ENCODE data around the gene FITM1.

Gene FITM1

GRCh38 chr14:24156840-24157239 lies 26.4 kb downstream of the FITM1 start:
- H3K4me1 ChIP-seq (ENCODE audit: control insufficient read depth in 1 of 2, insufficient read depth in 2 of 2, low read length in 2 of 2): peaks cover 8% of the 10 kb centered on the region in 2 donors
- no peaks in the 10 kb centered on the region for H3K9me3 ChIP-seq (ENCODE audit: control insufficient read depth in 1 of 2, low read length in 2 of 2)
- peaks cover 52 to 66% of the 10 kb centered on the region in 2 donors for H3K36me3 ChIP-seq (ENCODE audit: control insufficient read depth in 1 of 2, insufficient read depth in 2 of 2, low read length in 2 of 2)
- no peak overlapping the region for H3K27ac ChIP-seq (ENCODE audit: low read length)
- H3K27me3 ChIP-seq (ENCODE audit: low read depth, low read length): no peaks in the 10 kb centered on the region
- H3K4me3 ChIP-seq (ENCODE audit: low read depth in 1 of 2, low read length in 2 of 2): no peak overlapping the region

- Histone ChIP-seq H3K36me3 (ENCODE audit: control insufficient read depth in 1 of 2, insufficient read depth in 2 of 2, low read length in 2 of 2) (peaks cover 49 to 62% of the 10 kb centered on the region in 2 donors), H3K4me3 (ENCODE audit: low read depth in 1 of 2, low read length in 2 of 2) (no peak overlapping the region), H3K9me3 (ENCODE audit: control insufficient read depth in 1 of 2, low read length in 2 of 2) (no peaks in the 10 kb centered on the region), H3K27ac (ENCODE audit: low read length) (no peak overlapping the region), H3K27me3 (ENCODE audit: low read depth, low read length) (no peaks in the 10 kb centered on the region), H3K4me1 (ENCODE audit: control insufficient read depth in 1 of 2, insufficient read depth in 2 of 2, low read length in 2 of 2) (peaks cover 13% of the 10 kb centered on the region in 2 donors)
These were observed 26.9 kb downstream of the FITM1 start for GRCh38 chr14:24157331-24157730.

- H3K9me3 ChIP-seq (ENCODE audit: control insufficient read depth in 1 of 2, low read length in 2 of 2): no peaks in the 10 kb centered on the region
- H3K4me1 ChIP-seq (ENCODE audit: control insufficient read depth in 1 of 2, insufficient read depth in 2 of 2, low read length in 2 of 2): peaks cover 22 to 24% of the 10 kb centered on the region in 2 donors
- peaks cover 63 to 69% of the 10 kb centered on the region in 2 donors for H3K36me3 ChIP-seq (ENCODE audit: control insufficient read depth in 1 of 2, insufficient read depth in 2 of 2, low read length in 2 of 2)
- H3K4me3 ChIP-seq (ENCODE audit: low read depth in 1 of 2, low read length in 2 of 2): no peak overlapping the region
- no peaks in the 10 kb centered on the region for H3K27me3 ChIP-seq (ENCODE audit: low read depth, low read length)
- H3K27ac ChIP-seq (ENCODE audit: low read length): peak overlapping the region; percentile 99
These were observed 29.5 kb downstream of the FITM1 start for GRCh38 chr14:24159777-24160498.

GRCh38 chr14:24160499-24160849 lies 30.0 kb downstream of the FITM1 start:
- Histone ChIP-seq H3K4me1 (ENCODE audit: control insufficient read depth in 1 of 2, insufficient read depth in 2 of 2, low read length in 2 of 2) (peaks cover 22 to 24% of the 10 kb centered on the region in 2 donors), H3K36me3 (ENCODE audit: control insufficient read depth in 1 of 2, insufficient read depth in 2 of 2, low read length in 2 of 2) (peaks cover 63 to 69% of the 10 kb centered on the region in 2 donors)

GRCh38 chr14:24160850-24161804 lies 30.7 kb downstream of the FITM1 start, which contains the start of gene IRF9:
IRF9 (plus strand) TSS chr14:24161265; CDS start chr14:24162145, 880 bp downstream.
- Histone ChIP-seq H3K27me3 (ENCODE audit: low read depth, low read length) (no peaks in the 10 kb centered on the region), H3K36me3 (ENCODE audit: control insufficient read depth in 1 of 2, insufficient read depth in 2 of 2, low read length in 2 of 2) (peaks cover 64 to 70% of the 10 kb centered on the region in 2 donors), H3K9me3 (ENCODE audit: control insufficient read depth in 1 of 2, low read length in 2 of 2) (no peaks in the 10 kb centered on the region), H3K27ac (ENCODE audit: low read length) (peak within 1 kb of the TSS; percentile 99), H3K4me1 (ENCODE audit: control insufficient read depth in 1 of 2, insufficient read depth in 2 of 2, low read length in 2 of 2) (peaks cover 22 to 24% of the 10 kb centered on the region in 2 donors), H3K4me3 (ENCODE audit: low read depth in 1 of 2, low read length in 2 of 2) (peak within 1 kb of the TSS; percentile 82 to 99)

More at GRCh38 chr14:24160499-24160849, 30.0 kb downstream of the FITM1 start:
- Histone ChIP-seq H3K4me3 (ENCODE audit: low read depth in 1 of 2, low read length in 2 of 2) (no peak overlapping the region), H3K27me3 (ENCODE audit: low read depth, low read length) (no peaks in the 10 kb centered on the region), H3K27ac (ENCODE audit: low read length) (peak overlapping the region; percentile 99), H3K9me3 (ENCODE audit: control insufficient read depth in 1 of 2, low read length in 2 of 2) (no peaks in the 10 kb centered on the region)

- Histone ChIP-seq H3K27ac (ENCODE audit: low read length) (peak overlapping the region; percentile 99), H3K4me1 (ENCODE audit: control insufficient read depth in 1 of 2, insufficient read depth in 2 of 2, low read length in 2 of 2) (peaks cover 22 to 24% of the 10 kb centered on the region in 2 donors), H3K4me3 (ENCODE audit: low read depth in 1 of 2, low read length in 2 of 2) (peak overlapping the region; percentile 82 to 99), H3K9me3 (ENCODE audit: control insufficient read depth in 1 of 2, low read length in 2 of 2) (no peaks in the 10 kb centered on the region), H3K36me3 (ENCODE audit: control insufficient read depth in 1 of 2, insufficient read depth in 2 of 2, low read length in 2 of 2) (peaks cover 67 to 70% of the 10 kb centered on the region in 2 donors), H3K27me3 (ENCODE audit: low read depth, low read length) (no peaks in the 10 kb centered on the region)
These were observed 31.6 kb downstream of the FITM1 start for GRCh38 chr14:24162093-24162492.

- H3K27ac ChIP-seq (ENCODE audit: low read length): no peak overlapping the region
- H3K4me3 ChIP-seq (ENCODE audit: low read depth in 1 of 2, low read length in 2 of 2): no peak overlapping the region
- H3K36me3 ChIP-seq (ENCODE audit: control insufficient read depth in 1 of 2, insufficient read depth in 2 of 2, low read length in 2 of 2): peaks cover 57% of the 10 kb centered on the region in 2 donors
- peaks cover 22 to 24% of the 10 kb centered on the region in 2 donors for H3K4me1 ChIP-seq (ENCODE audit: control insufficient read depth in 1 of 2, insufficient read depth in 2 of 2, low read length in 2 of 2)
- no peaks in the 10 kb centered on the region for H3K27me3 ChIP-seq (ENCODE audit: low read depth, low read length)
- no peaks in the 10 kb centered on the region for H3K9me3 ChIP-seq (ENCODE audit: control insufficient read depth in 1 of 2, low read length in 2 of 2)
These were observed 34.1 kb downstream of the FITM1 start for GRCh38 chr14:24164518-24164991.

- Histone ChIP-seq H3K9me3 (ENCODE audit: control insufficient read depth in 1 of 2, low read length in 2 of 2) (no peaks in the 10 kb centered on the region), H3K27ac (ENCODE audit: low read length) (no peak overlapping the region), H3K27me3 (ENCODE audit: low read depth, low read length) (no peaks in the 10 kb centered on the region), H3K36me3 (ENCODE audit: control insufficient read depth in 1 of 2, insufficient read depth in 2 of 2, low read length in 2 of 2) (peaks cover 46 to 47% of the 10 kb centered on the region in 2 donors), H3K4me1 (ENCODE audit: control insufficient read depth in 1 of 2, insufficient read depth in 2 of 2, low read length in 2 of 2) (peaks cover 17 to 19% of the 10 kb centered on the region in 2 donors), H3K4me3 (ENCODE audit: low read depth in 1 of 2, low read length in 2 of 2) (no peak overlapping the region)
These were observed 35.3 kb downstream of the FITM1 start for GRCh38 chr14:24165785-24166184.

GRCh38 chr14:24167469-24168114 lies 37.1 kb downstream of the FITM1 start:
- Histone ChIP-seq H3K36me3 (ENCODE audit: control insufficient read depth in 1 of 2, insufficient read depth in 2 of 2, low read length in 2 of 2) (peaks cover 45 to 47% of the 10 kb centered on the region in 2 donors), H3K27ac (ENCODE audit: low read length) (no peak overlapping the region), H3K9me3 (ENCODE audit: control insufficient read depth in 1 of 2, low read length in 2 of 2) (no peaks in the 10 kb centered on the region), H3K4me3 (ENCODE audit: low read depth in 1 of 2, low read length in 2 of 2) (no peak overlapping the region), H3K27me3 (ENCODE audit: low read depth, low read length) (no peaks in the 10 kb centered on the region), H3K4me1 (ENCODE audit: control insufficient read depth in 1 of 2, insufficient read depth in 2 of 2, low read length in 2 of 2) (peaks cover 8 to 16% of the 10 kb centered on the region in 2 donors)

- Histone ChIP-seq H3K9me3 (ENCODE audit: control insufficient read depth in 1 of 2, low read length in 2 of 2) (no peaks in the 10 kb centered on the region), H3K27ac (ENCODE audit: low read length) (no peak within 1 kb of the TSS), H3K4me3 (ENCODE audit: low read depth in 1 of 2, low read length in 2 of 2) (peak within 1 kb of the TSS; percentile 23 to 60), H3K27me3 (ENCODE audit: low read depth, low read length) (no peaks in the 10 kb centered on the region), H3K36me3 (ENCODE audit: control insufficient read depth in 1 of 2, insufficient read depth in 2 of 2, low read length in 2 of 2) (peaks cover 13 to 14% of the 10 kb centered on the region in 2 donors), H3K4me1 (ENCODE audit: control insufficient read depth in 1 of 2, insufficient read depth in 2 of 2, low read length in 2 of 2) (peaks cover 0 to 7% of the 10 kb centered on the region in 2 donors)
These were observed 41.2 kb downstream of the FITM1 start, which contains the start of gene REC8 for GRCh38 chr14:24171422-24172260. REC8 (plus strand) TSS chr14:24172080; CDS start chr14:24172553, 473 bp downstream.
